HepG2 (cell line): ENCODE results near the gene LYRM7. TPM values are rescaled to one million over a fixed set of nuclear protein-coding genes. Genes with fewer than 3 reads are reported as not detected.

Source experiments
- EEA1 ChIP-seq: sonication (generic); formaldehyde crosslinking; IDR thresholded peaks from 2 replicates; pipeline ENCODE4 v1.5.1; 2020; ENCODE audit warnings: mild to moderate bottlenecking, missing genetic modification reagents, borderline replicate concordance
- IRX3 ChIP-seq: sonication (generic); formaldehyde crosslinking; IDR thresholded peaks from 2 replicates; pipeline ENCODE4 v1.8.1; 2023; ENCODE audit warnings: mild to moderate bottlenecking, low read depth, missing genetic modification reagents, borderline replicate concordance
- MED13 ChIP-seq: sonication (generic); formaldehyde crosslinking; IDR thresholded peaks from 2 replicates; pipeline ENCODE4 v1.5.0; 2020; ENCODE audit warnings: missing genetic modification reagents
- MLLT10 ChIP-seq: sonication (generic); formaldehyde crosslinking; IDR thresholded peaks from 2 replicates; pipeline ENCODE4 v1.4.0; 2020; ENCODE audit warnings: missing genetic modification reagents
- RARG ChIP-seq: sonication (generic); formaldehyde crosslinking; IDR thresholded peaks from 2 replicates; pipeline ENCODE4 v1.4.0; 2020; ENCODE audit warnings: low read depth, mild to moderate bottlenecking, missing genetic modification reagents
- RFXANK ChIP-seq: IDR thresholded peaks from 2 replicates; pipeline ENCODE4 v1.6.1; 2016
- STAG1 ChIP-seq: sonication (generic); formaldehyde crosslinking; IDR thresholded peaks from 2 replicates; pipeline ENCODE4 v1.4.0; 2020; ENCODE audit warnings: missing genetic modification reagents
- TMF1 ChIP-seq: sonication (generic); formaldehyde crosslinking; IDR thresholded peaks from 2 replicates; pipeline ENCODE4 v1.8.1; 2022; ENCODE audit warnings: low read depth, missing genetic modification reagents
- ZBTB1 ChIP-seq: sonication (generic); formaldehyde crosslinking; IDR thresholded peaks from 2 replicates; pipeline ENCODE4 v1.4.0; 2020; ENCODE audit warnings: missing genetic modification reagents, borderline replicate concordance
- ZBTB8A ChIP-seq: sonication (generic); formaldehyde crosslinking; IDR thresholded peaks from 2 replicates; pipeline ENCODE4 v1.4.0; 2020; ENCODE audit warnings: mild to moderate bottlenecking, low read depth, missing genetic modification reagents, borderline replicate concordance
- ZMYM2 ChIP-seq: sonication (generic); formaldehyde crosslinking; IDR thresholded peaks from 2 replicates; pipeline ENCODE4 v1.8.0; 2022; ENCODE audit warnings: mild to moderate bottlenecking, missing genetic modification reagents
- ZNF230 ChIP-seq: sonication (generic); formaldehyde crosslinking; IDR thresholded peaks from 2 replicates; pipeline ENCODE4 v1.4.0; 2020; ENCODE audit warnings: mild to moderate bottlenecking, missing genetic modification reagents
- ZNF749 ChIP-seq: sonication (generic); formaldehyde crosslinking; IDR thresholded peaks from 2 replicates; pipeline ENCODE4 v1.8.0; 2022; ENCODE audit warnings: mild to moderate bottlenecking, missing genetic modification reagents, moderate library complexity, borderline replicate concordance
- ZNF776 ChIP-seq: sonication (generic); formaldehyde crosslinking; IDR thresholded peaks from 2 replicates; pipeline ENCODE4 v1.4.0; 2020; ENCODE audit warnings: mild to moderate bottlenecking, missing genetic modification reagents
- ZSCAN25 ChIP-seq: sonication (generic); formaldehyde crosslinking; IDR thresholded peaks from 2 replicates; pipeline ENCODE4 v1.8.0; 2022; ENCODE audit warnings: mild to moderate bottlenecking, missing genetic modification reagents
- ZSCAN31 ChIP-seq: sonication (generic); formaldehyde crosslinking; IDR thresholded peaks from 2 replicates; pipeline ENCODE4 v1.5.0; 2020; ENCODE audit warnings: low read depth, mild to moderate bottlenecking, missing genetic modification reagents
- polyA plus RNA-seq, 8 experiments: library from polyadenylated mRNA; depleted of rRNA in 3 of 8; stranded (reverse) in 7 of 8; unstranded in 1 of 8; fragments of >200 nt; fragmentation: Illumina TruSeq in 4 of 8; extraction: Trizol in 4 of 8; gene quantifications; 2 replicates each; pipeline versions ENCODE4 v1.2.1 to v1.2.3, GENCODE V29; 2011 to 2016; ENCODE audit warnings: low read depth in 4 of 8, missing spikeins in 1 of 8, mixed read lengths in 1 of 8; ENCODE audit not compliant: insufficient read depth in 1 of 8
- total RNA-seq, 5 experiments: library from RNA; depleted of rRNA; stranded (reverse); fragments of >200 nt; fragmentation: Illumina TruSeq; extraction: Trizol; gene quantifications; 2 replicates each; pipeline ENCODE4 v1.2.3, GENCODE V29; 2016; ENCODE audit warnings: low read depth in 1 of 5
- TF ChIP-seq, protein P1 (sequence below): IDR thresholded peaks from 2 replicates; pipeline ENCODE4 v1.6.1; 2016; ENCODE audit warnings: low read depth
- TF ChIP-seq, protein P2 (sequence below): IDR thresholded peaks from 2 replicates; pipeline ENCODE4 v1.6.1; 2016; ENCODE audit warnings: mild to moderate bottlenecking
- TF ChIP-seq, protein P3 (sequence below): sonication (generic); formaldehyde crosslinking; IDR thresholded peaks from 2 replicates; pipeline ENCODE4 v1.4.0; 2020; ENCODE audit warnings: mild to moderate bottlenecking, missing genetic modification reagents
- TF ChIP-seq, protein P4 (sequence below): IDR thresholded peaks from 2 replicates; pipeline ENCODE4 v1.6.1; 2012; ENCODE audit warnings: inconsistent platforms
- TF ChIP-seq, protein P5 (sequence below): sonication (generic); formaldehyde crosslinking; IDR thresholded peaks from 2 replicates; pipeline ENCODE4 v1.5.0; 2020; ENCODE audit warnings: mild to moderate bottlenecking, missing genetic modification reagents
- TF ChIP-seq, protein P6 (sequence below): IDR thresholded peaks from 2 replicates; pipeline ENCODE4 v1.6.1; 2016; ENCODE audit warnings: missing compliant biosample characterization, missing genetic modification reagents, borderline replicate concordance

LYRM7 gene
- total and polyA plus RNA-seq, 2 of the 13 experiments (the other 11 are each of a cell fraction or from before 2014, with no cell fraction given), result 3.0 to 5.5 TPM

DNA sequence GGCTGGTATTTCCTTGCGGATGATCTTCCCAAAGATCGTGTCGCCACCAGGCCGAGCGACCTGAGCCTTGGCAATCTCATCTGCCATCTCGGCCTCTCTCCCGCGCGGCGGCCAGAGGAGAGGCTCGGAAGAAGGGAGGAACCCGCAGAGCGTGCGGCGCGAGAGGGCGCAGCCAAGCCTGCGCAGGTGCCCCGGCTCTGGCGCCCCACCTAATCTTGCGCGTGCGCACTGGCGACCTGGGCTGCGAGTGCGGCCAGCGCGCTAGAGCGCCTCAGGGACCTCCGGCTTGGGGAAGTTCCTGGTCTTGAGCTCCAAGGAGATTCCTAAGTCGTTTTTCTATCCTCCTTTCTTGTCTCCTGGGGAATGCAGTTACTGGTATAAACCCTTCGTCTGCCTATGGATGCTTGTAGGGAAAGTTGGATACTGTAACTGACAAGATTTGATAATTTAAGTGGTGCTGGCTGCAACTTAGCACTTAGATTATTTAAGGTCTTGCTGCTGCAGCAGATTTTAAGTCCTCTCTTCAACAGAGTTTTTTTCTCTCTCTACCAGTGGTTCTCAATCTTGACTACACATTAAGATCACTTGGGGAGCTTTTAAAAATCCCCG is 5.5 kb upstream of the LYRM7 start, which contains the start of gene HINT1 (continued):
- TF ChIP-seq ZBTB1 (CRISPR knock-in tag) (no peak), IRX3 (CRISPR knock-in tag) (no peak; the same call in 1 of the 2 replicates), RFXANK (CRISPR knock-in tag) (no peak), ZNF749 (peak; percentile 59; the same call in 1 of the 2 replicates), ZMYM2 (CRISPR knock-in tag) (no peak), RARG (CRISPR knock-in tag) (no peak), ZNF230 (CRISPR knock-in tag) (no peak; the same call in 1 of the 2 replicates), ZSCAN25 (CRISPR knock-in tag) (peak; percentile 15; the same call in 1 of the 2 replicates), MED13 (no peak), MLLT10 (CRISPR knock-in tag) (no peak), ZSCAN31 (no peak; the same call in none of the 2 replicates), TMF1 (CRISPR knock-in tag) (no peak), ZBTB8A (CRISPR knock-in tag) (no peak), EEA1 (CRISPR knock-in tag) (no peak), ZNF776 (CRISPR knock-in tag) (no peak), STAG1 (CRISPR knock-in tag) (peak; percentile 56)
- TF ChIP-seq, protein P1, sequence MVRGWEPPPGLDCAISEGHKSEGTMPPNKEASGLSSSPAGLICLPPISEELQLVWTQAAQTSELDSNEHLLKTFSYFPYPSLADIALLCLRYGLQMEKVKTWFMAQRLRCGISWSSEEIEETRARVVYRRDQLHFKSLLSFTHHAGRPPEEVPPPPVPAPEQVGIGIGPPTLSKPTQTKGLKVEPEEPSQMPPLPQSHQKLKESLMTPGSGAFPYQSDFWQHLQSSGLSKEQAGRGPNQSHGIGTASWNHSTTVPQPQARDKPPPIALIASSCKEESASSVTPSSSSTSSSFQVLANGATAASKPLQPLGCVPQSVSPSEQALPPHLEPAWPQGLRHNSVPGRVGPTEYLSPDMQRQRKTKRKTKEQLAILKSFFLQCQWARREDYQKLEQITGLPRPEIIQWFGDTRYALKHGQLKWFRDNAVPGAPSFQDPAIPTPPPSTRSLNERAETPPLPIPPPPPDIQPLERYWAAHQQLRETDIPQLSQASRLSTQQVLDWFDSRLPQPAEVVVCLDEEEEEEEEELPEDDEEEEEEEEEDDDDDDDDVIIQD (CRISPR knock-in tag), result no peak
- TF ChIP-seq, protein P2, sequence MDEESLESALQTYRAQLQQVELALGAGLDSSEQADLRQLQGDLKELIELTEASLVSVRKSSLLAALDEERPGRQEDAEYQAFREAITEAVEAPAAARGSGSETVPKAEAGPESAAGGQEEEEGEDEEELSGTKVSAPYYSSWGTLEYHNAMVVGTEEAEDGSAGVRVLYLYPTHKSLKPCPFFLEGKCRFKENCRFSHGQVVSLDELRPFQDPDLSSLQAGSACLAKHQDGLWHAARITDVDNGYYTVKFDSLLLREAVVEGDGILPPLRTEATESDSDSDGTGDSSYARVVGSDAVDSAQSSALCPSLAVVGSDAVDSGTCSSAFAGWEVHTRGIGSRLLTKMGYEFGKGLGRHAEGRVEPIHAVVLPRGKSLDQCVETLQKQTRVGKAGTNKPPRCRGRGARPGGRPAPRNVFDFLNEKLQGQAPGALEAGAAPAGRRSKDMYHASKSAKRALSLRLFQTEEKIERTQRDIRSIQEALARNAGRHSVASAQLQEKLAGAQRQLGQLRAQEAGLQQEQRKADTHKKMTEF (CRISPR knock-in tag), result peak; percentile 53; the same call in 1 of the 2 replicates
- TF ChIP-seq, protein P3, sequence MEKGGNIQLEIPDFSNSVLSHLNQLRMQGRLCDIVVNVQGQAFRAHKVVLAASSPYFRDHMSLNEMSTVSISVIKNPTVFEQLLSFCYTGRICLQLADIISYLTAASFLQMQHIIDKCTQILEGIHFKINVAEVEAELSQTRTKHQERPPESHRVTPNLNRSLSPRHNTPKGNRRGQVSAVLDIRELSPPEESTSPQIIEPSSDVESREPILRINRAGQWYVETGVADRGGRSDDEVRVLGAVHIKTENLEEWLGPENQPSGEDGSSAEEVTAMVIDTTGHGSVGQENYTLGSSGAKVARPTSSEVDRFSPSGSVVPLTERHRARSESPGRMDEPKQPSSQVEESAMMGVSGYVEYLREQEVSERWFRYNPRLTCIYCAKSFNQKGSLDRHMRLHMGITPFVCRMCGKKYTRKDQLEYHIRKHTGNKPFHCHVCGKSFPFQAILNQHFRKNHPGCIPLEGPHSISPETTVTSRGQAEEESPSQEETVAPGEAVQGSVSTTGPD (CRISPR knock-in tag), result no peak
- TF ChIP-seq, protein P4, sequence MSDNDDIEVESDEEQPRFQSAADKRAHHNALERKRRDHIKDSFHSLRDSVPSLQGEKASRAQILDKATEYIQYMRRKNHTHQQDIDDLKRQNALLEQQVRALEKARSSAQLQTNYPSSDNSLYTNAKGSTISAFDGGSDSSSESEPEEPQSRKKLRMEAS, result peak; percentile 77
- TF ChIP-seq, protein P5, sequence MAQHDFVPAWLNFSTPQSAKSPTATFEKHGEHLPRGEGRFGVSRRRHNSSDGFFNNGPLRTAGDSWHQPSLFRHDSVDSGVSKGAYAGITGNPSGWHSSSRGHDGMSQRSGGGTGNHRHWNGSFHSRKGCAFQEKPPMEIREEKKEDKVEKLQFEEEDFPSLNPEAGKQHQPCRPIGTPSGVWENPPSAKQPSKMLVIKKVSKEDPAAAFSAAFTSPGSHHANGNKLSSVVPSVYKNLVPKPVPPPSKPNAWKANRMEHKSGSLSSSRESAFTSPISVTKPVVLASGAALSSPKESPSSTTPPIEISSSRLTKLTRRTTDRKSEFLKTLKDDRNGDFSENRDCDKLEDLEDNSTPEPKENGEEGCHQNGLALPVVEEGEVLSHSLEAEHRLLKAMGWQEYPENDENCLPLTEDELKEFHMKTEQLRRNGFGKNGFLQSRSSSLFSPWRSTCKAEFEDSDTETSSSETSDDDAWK (CRISPR knock-in tag), result no peak
- TF ChIP-seq, protein P6, sequence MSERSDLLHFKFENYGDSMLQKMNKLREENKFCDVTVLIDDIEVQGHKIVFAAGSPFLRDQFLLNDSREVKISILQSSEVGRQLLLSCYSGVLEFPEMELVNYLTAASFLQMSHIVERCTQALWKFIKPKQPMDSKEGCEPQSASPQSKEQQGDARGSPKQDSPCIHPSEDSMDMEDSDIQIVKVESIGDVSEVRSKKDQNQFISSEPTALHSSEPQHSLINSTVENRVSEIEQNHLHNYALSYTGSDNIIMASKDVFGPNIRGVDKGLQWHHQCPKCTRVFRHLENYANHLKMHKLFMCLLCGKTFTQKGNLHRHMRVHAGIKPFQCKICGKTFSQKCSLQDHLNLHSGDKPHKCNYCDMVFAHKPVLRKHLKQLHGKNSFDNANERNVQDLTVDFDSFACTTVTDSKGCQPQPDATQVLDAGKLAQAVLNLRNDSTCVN (CRISPR knock-in tag), result no peak
